Measurements from ENCODE around the gene OR2A14.
"Not testable (repeated sequence)": the region's sequence is repeated elsewhere in the genome, so short reads cannot be mapped to it uniquely, and the experiment has no call there.

The OR2A14 gene

GRCh38 chr7:144158861-144159260 lies 35.9 kb downstream of the OR2A14 start:
- Histone ChIP-seq H3K79me2 (ENCODE audit: low read length) (no peaks in the 10 kb centered on the region), H3K4me3 (ENCODE audit: low read length) (no peak overlapping the region), H3K27me3 (ENCODE audit: low read depth, low read length) (no peaks in the 10 kb centered on the region), H3K9ac (ENCODE audit: low read length) (no peak overlapping the region), H3K9me3 (ENCODE audit: insufficient read depth, low read length) (no peaks in the 10 kb centered on the region), H2AFZ (ENCODE audit: low read depth, low read length) (no peak overlapping the region), H3K36me3 (replicated peaks; ENCODE audit: low read depth, low read length) (no peaks in the 10 kb centered on the region), H4K20me1 (ENCODE audit: insufficient read depth, low read length) (no peaks in the 10 kb centered on the region), H3K4me1 (ENCODE audit: low read length) (no peaks in the 10 kb centered on the region), H3K4me2 (ENCODE audit: low read length) (no peak overlapping the region), H3K27ac (ENCODE audit: low read length) (no peak overlapping the region)
- TF ChIP-seq EZH2phosphoT487 (IDR thresholded peaks at IDR 0.05; ENCODE audit: low read depth), result no peak
- TF ChIP-seq CTCF (IDR thresholded peaks at IDR 0.05; ENCODE audit: low read depth, low read length), result no peak

GRCh38 chr7:144164784-144165183 lies 41.8 kb downstream of the OR2A14 start:
- Histone ChIP-seq H3K27ac (ENCODE audit: low read length) (no peak overlapping the region), H3K9me3 (ENCODE audit: insufficient read depth, low read length) (no peaks in the 10 kb centered on the region), H3K4me1 (ENCODE audit: low read length) (no peaks in the 10 kb centered on the region), H3K36me3 (replicated peaks; ENCODE audit: low read depth, low read length) (no peaks in the 10 kb centered on the region), H3K9ac (ENCODE audit: low read length) (no peak overlapping the region), H4K20me1 (ENCODE audit: insufficient read depth, low read length) (no peaks in the 10 kb centered on the region), H2AFZ (ENCODE audit: low read depth, low read length) (no peak overlapping the region), H3K4me2 (ENCODE audit: low read length) (no peak overlapping the region), H3K79me2 (ENCODE audit: low read length) (no peaks in the 10 kb centered on the region), H3K27me3 (ENCODE audit: low read depth, low read length) (peaks cover 8% of the 10 kb centered on the region; the same call in 1 of the 2 replicates), H3K4me3 (ENCODE audit: low read length) (no peak overlapping the region)
- no peak for TF ChIP-seq CTCF (IDR thresholded peaks at IDR 0.05; ENCODE audit: low read depth, low read length)
- TF ChIP-seq EZH2phosphoT487 (IDR thresholded peaks at IDR 0.05; ENCODE audit: low read depth), result no peak

DNA sequence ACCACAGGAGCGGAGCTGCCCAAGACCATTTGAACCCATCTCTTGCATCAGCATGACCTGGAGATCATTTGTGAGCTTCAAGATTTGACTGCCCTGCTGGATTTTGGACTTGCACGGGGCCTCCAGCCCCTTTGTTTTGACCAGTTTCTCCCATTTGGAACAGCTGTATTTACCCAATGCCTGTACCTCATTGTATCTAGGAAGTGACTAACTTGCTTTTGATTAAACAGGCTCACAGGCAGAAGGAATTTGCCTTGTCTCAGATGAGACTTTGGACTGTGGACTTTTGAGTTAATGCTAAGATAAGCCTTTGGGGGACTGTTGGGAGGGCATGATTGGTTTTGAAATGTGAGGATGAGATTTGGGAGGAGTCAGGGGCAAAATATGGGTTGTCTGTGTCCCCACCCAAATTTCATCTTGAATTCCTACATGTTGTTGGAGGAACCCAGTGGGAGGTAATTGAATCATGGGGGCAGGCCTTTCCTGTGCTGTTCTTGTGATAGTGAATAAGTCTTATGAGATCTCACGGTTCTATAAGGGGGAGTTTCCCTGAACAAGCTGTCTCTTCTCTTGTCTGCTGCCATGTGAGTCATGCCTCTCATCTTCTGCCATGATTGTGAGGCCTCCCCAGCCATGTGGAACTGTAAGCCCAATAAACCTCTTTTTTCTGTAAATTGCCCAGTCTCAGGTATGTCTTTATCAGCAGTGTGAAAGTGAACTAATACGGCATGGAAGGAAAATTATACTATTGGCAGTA lies 48.8 kb downstream of the OR2A14 start:
- not testable (repeated sequence) for H3K9me3 ChIP-seq (ENCODE audit: insufficient read depth, low read length); H3K36me3 ChIP-seq (replicated peaks; ENCODE audit: low read depth, low read length); H3K9ac ChIP-seq (ENCODE audit: low read length); H3K27ac ChIP-seq (ENCODE audit: low read length); H3K4me1 ChIP-seq (ENCODE audit: low read length); H3K4me2 ChIP-seq (ENCODE audit: low read length); H3K79me2 ChIP-seq (ENCODE audit: low read length); H4K20me1 ChIP-seq (ENCODE audit: insufficient read depth, low read length); H2AFZ ChIP-seq (ENCODE audit: low read depth, low read length); H3K4me3 ChIP-seq (ENCODE audit: low read length)
- peaks cover 26% of the 10 kb centered on the region for H3K27me3 ChIP-seq (ENCODE audit: low read depth, low read length)

- H3K36me3 ChIP-seq (replicated peaks; ENCODE audit: low read depth, low read length), result no peaks in the 10 kb centered on the region
- no peak overlapping the region for H3K9ac ChIP-seq (ENCODE audit: low read length)
- no peak overlapping the region for H3K4me3 ChIP-seq (ENCODE audit: low read length)
- peaks cover 32% of the 10 kb centered on the region for H3K27me3 ChIP-seq (ENCODE audit: low read depth, low read length)
- no peak overlapping the region for H2AFZ ChIP-seq (ENCODE audit: low read depth, low read length)
- no peak overlapping the region for H3K27ac ChIP-seq (ENCODE audit: low read length)
- H3K4me2 ChIP-seq (ENCODE audit: low read length), result no peak overlapping the region
- TF ChIP-seq EZH2phosphoT487 (IDR thresholded peaks at IDR 0.05; ENCODE audit: low read depth) (no peak), CTCF (IDR thresholded peaks at IDR 0.05; ENCODE audit: low read depth, low read length) (no peak)
- no peaks in the 10 kb centered on the region for H3K4me1 ChIP-seq (ENCODE audit: low read length)
- no peaks in the 10 kb centered on the region for H4K20me1 ChIP-seq (ENCODE audit: insufficient read depth, low read length)
- H3K79me2 ChIP-seq (ENCODE audit: low read length), result no peaks in the 10 kb centered on the region
- H3K9me3 ChIP-seq (ENCODE audit: insufficient read depth, low read length), result no peaks in the 10 kb centered on the region
Observed at GRCh38 chr7:144174613-144175012, 51.6 kb downstream of the OR2A14 start.
